Activated CD4-positive, alpha-beta T cell treated with anti-CD3 and anti-CD28 coated beads, Interleukin-10, Interleukin-2, amounts not matched to agents 100 ng/mL and 50 ng/mL, durations not matched to agents 16 hours and 8 hours (primary cell): ENCODE data around the gene XYLT1.
A peak's percentile ranks its signal among the peaks of the same experiment; 100 is the strongest.

Experiments
- DNase-seq: peaks from one replicate; pipeline ENCODE4 v3.0.0-alpha.2; 2020

XYLT1 gene

DNA sequence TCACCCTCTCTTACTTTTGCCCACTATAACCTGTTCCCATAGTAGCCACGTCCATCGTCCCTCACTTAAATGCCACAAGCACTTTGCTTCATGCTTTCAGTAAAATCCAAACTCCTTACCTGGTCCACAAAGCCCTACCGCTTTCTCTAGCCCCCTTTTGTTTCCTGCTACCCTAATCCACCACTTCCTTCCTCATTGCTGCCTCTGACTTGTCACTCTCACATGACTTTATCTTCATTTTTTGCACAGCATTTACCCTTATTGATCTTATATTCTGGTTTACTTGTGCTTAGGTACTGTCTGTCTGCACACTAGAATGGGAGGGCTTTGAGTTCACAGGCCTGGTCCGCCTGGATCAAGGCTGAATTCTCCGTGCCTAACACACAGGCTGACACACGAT lies 340.0 kb downstream of the XYLT1 start:
- no peak for DNase-seq

- DNase-seq = no peak
Observed at GRCh38 chr16:17129971-17130370, 340.8 kb downstream of the XYLT1 start.

DNA sequence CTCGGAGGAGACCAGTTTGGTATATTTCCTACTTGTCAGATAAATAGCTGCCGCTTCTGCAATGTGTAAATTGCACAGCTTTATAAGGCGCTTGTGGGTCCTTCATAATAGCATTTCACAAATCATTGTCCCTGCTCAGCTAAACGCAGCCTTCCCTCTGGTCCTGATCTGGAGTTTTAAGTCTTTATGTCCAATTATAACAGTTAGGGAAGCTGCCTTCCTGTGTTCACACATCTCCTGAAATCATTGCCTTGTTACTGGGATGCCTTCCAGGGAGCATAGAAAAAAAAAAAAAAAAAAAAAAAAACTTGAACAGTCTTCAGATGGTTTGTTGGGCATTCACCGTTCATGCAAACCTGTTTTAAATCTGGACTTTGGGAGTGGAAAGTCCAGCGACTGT lies 342.0 kb downstream of the XYLT1 start:
- DNase-seq = no peak

DNA sequence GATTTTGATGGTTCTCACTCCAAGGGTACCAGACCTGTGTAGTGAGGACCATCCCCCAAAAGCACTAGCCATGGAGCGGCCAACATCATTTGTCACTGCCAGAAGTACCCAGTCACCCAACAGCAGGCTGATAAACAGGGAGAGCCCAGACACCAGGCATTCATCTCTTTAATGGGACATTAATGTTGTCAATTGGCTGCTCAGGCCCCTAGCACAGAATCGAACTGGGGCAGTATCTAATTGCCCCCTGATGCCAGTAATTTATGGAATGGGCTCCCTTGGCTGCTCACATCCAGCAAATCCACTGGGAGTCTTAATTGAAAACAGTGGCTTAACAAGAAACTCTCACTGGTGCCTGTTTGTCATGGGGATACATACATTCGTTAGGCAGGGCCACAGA lies 344.6 kb downstream of the XYLT1 start:
- no peak for DNase-seq

DNA sequence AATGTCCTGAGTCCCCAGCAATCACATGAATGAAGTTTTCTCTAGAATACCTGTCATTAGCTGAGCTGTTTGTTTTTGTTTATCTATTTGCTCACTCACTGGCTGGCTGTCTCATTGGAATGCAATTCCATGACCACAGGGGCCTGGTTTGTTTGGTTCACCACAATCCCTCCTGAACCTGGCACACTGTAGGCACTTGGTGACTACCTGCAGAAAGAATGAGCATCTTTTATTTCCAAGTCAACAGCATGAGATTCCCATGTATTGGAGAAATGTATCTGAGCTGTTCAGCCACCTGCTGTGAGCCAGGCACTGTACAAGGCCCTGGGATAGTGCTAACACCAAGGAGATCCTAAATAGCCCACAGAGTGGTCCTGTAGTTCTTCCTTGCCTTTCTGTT lies 345.1 kb downstream of the XYLT1 start:
- DNase-seq = no peak

DNA sequence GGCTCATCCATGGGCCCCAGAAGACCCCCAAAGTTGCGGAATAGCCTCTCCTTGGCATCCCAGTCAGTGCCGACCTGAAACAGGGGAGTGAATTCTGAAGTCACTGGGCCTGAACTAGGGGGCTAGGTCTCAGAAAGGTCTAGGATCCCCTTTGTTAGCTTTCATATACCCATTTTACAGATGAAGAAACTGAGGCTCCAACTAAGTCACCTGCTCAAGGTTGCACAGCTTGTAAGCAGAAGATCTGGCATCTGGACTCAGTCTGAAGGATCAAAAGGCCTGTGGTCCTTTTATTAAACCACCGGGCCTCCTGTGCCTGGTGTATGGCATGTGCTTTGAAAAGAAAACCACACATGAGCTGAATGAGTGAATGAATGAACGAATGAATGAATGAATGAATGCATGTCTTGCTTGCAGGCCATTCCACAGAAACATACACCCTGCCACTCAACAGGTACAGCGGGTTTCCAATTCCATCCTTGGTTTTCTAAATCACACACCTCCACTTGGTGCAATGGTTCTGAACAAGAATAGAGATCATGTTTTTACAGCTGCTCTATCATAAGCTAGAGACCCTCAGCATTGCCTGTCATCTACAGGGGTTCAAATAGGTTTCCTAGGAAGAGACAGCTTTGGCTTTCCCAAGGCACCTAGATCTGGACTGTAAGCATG lies 352.7 kb downstream of the XYLT1 start:
- no peak for DNase-seq

GRCh38 chr16:17116595-17117322 lies 354.0 kb downstream of the XYLT1 start:
- DNase-seq = no peak

DNA sequence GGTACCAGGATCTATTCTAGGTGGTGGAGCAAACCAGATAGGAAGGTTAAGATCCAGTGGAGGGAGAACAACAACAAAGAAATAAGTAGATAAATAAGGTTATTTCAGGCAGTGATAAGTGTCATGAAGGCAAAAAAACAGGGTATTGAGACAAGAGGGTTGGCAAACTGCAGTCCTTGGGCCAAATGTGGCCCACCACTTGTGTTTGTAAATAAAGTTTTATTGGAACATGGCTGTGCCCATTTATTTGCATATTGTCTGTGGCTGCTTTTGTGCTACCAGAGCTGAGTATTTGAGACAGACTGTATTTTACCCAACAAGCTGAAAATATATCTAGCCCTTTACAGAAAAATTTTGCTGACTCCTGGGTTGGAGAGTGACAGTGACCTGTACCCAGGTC lies 361.3 kb downstream of the XYLT1 start:
- DNase-seq = no peak

DNA sequence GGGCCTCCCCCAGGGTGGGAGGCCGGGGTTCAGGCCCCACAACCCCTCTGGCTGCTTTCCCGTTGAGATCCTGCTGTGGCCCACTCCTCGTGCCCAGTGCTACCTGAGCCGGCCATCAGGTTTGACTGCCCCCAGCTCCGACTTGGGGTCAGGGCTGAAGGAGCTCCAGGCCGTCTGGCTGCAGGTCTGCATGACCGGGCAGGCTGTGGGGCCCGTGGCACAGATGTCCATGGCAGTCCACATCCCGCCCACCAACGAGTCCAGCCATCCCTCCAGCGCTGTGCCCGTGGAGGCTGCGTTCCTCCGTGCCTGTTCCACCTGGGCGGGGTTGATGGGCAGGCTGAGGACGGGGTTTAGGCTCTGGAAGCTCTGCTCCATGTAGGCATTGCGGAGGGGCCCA lies 362.2 kb downstream of the XYLT1 start:
- no peak for DNase-seq

DNA sequence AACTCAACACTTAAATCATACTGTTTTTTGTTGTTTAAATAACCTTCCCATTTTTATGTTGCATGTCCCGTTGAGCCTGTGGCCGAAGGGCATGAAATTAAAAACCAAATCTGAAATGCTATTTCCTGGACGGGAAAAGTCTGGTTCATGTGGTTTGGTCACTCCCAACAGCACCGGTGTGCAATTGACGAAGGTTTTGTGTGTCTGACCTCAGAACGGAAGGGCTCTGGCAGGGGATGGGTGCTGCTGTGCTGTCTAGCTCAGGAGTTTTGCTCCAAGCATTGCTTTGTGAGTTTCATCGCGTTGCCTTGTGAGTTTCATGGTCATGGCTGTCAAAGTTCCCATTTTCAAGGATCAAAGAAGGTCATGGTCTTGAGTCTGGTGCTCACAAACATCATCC lies 363.3 kb downstream of the XYLT1 start:
- DNase-seq = no peak

DNA sequence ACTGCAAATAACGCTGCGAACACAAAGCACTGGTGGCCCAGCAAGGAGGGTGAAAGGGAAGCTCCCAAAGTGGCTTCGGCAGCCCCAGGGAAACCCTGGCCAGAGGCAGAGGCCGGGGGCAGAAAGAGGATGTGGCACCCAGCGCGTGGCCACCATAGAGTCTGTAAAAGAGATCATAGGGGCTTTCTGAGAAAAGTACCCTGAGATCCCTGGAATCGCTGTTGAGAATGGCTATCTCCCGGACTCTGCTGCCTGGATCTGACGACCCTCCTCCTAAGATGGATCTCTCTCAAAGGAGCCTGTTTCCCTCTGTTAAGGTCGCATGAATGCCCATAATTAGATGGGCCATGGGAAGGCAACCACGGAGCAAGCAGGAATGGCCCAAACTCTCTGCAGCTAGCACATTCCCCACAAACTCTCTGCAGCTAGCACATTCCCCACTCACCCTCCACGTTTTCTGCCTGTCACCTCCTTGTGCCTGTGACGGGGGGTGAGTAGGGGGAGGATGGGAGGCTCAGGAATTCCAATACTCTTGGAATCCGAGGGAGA lies 364.4 kb downstream of the XYLT1 start:
- DNase-seq = no peak

- peak; percentile 1 for DNase-seq
Observed at GRCh38 chr16:17105239-17105797, 365.4 kb downstream of the XYLT1 start.

GRCh38 chr16:17104654-17105053 lies 366.1 kb downstream of the XYLT1 start:
- no peak for DNase-seq

- no peak for DNase-seq
Observed at GRCh38 chr16:17103216-17103615, 367.5 kb downstream of the XYLT1 start.

DNA sequence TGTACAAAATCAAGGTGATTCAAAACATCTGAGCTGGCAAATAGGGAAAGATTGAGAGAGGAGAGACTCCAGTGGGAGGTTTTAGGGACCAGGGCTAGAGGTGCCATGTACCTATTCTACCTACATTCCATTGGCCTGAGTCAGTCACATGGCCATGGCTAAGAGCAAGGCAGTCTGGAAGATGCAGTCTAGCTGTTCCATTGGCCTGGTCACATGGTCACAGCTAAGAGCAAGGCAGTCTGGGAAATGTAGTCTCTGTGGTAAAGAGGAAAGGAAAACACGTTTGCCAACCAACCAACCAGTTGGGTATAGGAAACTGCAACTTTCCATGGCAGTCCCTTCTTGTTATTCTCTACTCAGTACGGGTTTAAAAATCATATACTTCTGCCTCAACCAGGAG lies 369.1 kb downstream of the XYLT1 start:
- DNase-seq = peak; percentile 8

DNA sequence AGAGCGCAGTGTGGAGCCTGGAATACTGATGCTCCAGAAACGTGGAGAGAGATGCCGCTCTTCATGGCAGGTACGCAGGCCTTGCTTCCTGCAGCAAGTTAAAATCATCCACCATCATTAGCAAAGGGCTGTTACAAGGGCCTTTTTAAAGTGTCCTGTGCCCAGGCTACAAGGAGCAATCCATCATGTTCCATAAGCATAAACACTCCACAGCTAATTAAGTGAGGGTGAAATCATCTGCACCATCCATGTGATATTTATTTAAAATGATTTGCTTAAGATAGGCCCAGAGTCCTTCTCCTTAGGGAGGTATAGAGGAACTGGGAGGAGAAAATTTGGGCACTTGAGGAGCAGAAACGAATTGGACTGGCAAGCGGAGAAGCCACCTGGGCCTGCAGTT lies 372.1 kb downstream of the XYLT1 start:
- no peak for DNase-seq

- no peak for DNase-seq
Observed at GRCh38 chr16:17084130-17084529, 386.6 kb downstream of the XYLT1 start.

DNA sequence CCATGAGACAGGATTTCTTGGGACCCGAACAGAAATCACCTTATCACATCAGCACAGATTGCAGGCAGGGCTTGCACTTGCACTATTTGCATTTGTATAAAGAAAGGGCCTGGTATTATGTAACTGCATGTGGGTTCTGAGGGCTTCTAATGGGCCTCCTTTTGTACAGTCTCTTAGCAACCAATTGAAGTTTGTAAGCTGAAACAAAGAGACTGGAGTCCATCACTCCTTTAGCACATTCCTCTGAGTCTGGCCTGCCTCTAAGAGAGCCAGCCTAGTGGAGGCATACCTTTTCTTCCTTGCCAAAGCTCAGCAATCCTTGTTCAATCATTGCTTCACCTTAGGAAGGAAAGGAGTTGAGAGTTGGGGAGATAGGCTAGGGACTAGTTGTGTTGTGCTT lies 387.1 kb downstream of the XYLT1 start:
- no peak for DNase-seq

DNA sequence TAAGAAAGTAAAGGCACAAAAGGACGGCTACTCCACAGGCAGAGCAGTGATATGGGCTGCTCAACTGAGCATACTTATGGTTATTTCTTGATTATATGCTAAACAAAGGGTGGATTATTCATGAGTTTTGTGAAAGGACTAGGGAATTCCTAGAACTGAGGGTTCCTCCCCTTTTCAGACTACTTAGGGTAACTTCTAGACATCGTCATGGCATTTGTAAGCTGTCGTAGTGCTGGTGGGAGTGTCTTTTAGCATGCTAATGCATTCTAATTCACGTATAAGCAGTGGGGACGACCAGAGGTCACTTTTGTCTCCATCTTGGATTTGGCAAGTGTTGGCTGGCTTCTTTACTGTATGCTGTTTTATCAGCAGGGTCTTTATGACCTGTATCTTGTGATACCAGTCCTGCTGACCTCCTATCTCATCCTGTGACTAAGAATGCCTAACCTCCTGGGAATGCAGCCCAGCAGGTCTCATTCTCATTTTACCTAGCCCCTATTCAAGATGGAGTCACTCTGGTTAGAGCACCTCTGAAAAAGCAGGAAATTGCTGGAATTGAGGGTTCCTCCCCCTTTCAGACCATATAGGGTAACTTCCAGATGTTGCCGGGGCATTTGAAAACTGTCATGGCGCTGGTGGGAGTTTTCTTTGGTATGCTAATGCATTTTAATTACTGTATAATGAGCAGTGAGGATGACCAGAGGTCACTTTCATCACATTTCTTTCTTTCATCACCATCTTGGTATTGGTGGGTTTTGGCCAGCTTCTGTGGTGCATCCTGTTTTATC lies 388.5 kb downstream of the XYLT1 start:
- DNase-seq = no peak

DNA sequence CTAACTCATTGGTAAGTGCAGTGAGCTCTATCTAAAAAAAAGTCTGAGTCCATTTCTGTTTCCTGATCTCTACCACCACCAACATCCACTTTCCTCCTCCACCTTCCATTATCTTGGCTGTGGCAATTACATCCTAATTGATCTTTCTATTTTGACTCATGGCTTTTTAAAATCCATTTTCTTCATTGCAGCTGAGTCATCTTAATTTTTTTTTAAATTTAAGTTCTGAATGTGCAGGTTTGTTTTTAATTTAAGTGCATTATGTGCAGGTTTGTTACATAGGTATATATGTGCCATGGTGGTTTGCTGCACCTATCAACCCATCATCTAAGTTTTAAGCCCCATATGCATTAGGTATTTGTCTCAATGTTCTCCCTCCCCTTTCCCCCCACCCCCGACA lies 390.7 kb downstream of the XYLT1 start:
- DNase-seq = no peak

- DNase-seq = no peak
Observed at GRCh38 chr16:17078931-17079631, 391.7 kb downstream of the XYLT1 start.

GRCh38 chr16:17076818-17077498 lies 393.8 kb downstream of the XYLT1 start:
- no peak for DNase-seq
